Osteocyte (in vitro differentiated cells): ENCODE data around the gene TRIM14. TPM values are rescaled to one million over a fixed set of nuclear protein-coding genes. Genes with fewer than 3 reads are reported as not detected.

Experiments used
- DNase-seq: peaks from one replicate; pipeline ENCODE4 v3.0.0; 2021; ENCODE audit warnings: mixed read lengths; ENCODE audit not compliant: unreplicated experiment; ENCODE audit errors: extremely low spot score
- H3K27ac Mint-ChIP-seq: one replicate; pipeline ENCODE4 v1.8.0; 2021; ENCODE audit warnings: mild to moderate bottlenecking, mixed read lengths; ENCODE audit not compliant: unreplicated experiment
- H3K27me3 Mint-ChIP-seq: one replicate; pipeline ENCODE4 v1.8.0; 2021; ENCODE audit warnings: mixed read lengths; ENCODE audit not compliant: unreplicated experiment
- H3K36me3 Mint-ChIP-seq: one replicate; pipeline ENCODE4 v1.8.0; 2021; ENCODE audit warnings: mixed read lengths; ENCODE audit not compliant: unreplicated experiment
- H3K4me1 Mint-ChIP-seq: one replicate; pipeline ENCODE4 v1.8.0; 2021; ENCODE audit warnings: mixed read lengths; ENCODE audit not compliant: unreplicated experiment
- H3K4me3 Mint-ChIP-seq: one replicate; pipeline ENCODE4 v1.8.0; 2021; ENCODE audit warnings: mild to moderate bottlenecking, moderate library complexity, mixed read lengths; ENCODE audit not compliant: unreplicated experiment
- H3K9me3 Mint-ChIP-seq: one replicate; pipeline ENCODE4 v1.8.0; 2021; ENCODE audit warnings: mixed read lengths; ENCODE audit not compliant: unreplicated experiment
- CTCF ChIP-seq: fragments of 200-600 bp; sonication (generic); IDR thresholded peaks from 2 replicates; pipeline ENCODE4 v1.5.0; 2021; ENCODE audit warnings: antibody characterized with exemption, mild to moderate bottlenecking, moderate library complexity
- total RNA-seq: library from RNA; stranded (reverse); gene quantifications from 2 replicates; pipeline ENCODE4 v1.2.1, GENCODE V29; 2021

The TRIM14 gene
- total RNA-seq, 1 donor from 2014 or later: 0.48 TPM

DNA sequence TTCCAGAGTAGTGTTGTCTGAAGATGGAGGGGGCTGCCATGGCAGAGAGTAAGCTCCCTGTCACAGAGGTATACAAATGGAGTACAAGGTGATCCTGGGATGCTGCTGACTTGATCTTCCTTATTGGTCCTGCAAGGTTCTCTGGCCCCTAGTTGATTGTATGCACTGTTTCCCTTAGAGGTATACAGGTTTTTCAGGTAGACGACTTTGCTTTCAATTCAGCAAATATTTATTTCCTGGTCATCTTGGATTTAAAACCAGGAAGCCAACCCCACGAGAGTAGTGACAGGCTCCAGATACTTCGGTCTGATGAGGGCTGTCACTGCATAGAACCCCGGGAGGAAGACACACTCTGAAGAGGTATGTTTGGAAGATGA is 16.5 kb upstream of the TRIM14 start:
- Mint-ChIP-seq H3K4me1 (no peaks in the 10 kb centered on the region), H3K36me3 (no peaks in the 10 kb centered on the region), H3K9me3 (no peaks in the 10 kb centered on the region), H3K4me3 (no peak overlapping the region), H3K27ac (no peak overlapping the region), H3K27me3 (no peaks in the 10 kb centered on the region)
- TF ChIP-seq CTCF: no peak
- no peak for DNase-seq

DNA sequence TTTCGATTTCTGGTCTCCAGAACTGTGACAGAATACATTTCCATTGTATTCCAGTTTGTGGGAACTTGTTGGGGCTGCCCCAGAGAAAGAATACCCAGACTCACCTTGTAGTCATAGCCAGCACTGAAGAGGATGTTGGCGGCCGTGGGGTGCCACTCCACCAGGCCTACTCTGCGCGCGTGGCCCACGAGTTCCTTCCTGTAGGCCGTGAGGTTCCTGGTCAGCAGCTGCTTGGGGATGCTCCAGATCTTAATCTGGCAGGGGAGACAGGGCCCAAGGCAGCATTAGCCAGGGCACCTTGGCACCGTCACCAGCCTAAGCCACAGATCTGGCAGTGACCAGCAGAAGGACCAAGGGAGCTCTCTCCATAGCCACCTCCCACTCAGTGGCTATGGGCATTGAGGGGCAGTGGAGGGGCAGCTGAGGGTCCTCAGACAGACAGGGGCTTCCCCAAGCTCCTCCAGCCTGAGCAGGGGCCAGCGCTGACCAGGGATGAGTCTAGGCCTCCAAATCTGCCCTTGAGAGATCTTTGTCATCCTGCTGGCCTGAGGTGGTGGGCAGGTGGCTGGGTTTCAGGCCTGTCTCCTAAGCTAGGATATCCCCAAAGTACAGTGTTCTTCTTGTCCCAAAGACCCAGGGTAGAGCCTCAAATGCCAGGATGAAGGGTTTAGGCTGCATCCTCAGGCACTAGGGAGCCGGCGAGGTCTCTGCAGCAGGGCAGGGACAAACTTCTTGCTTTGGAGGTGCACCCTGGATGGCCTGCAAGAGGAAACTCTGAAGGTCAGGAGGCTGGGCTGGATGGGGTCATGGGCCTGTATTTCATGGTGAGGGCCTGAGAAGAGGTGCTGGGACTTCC is 15.9 kb upstream of the TRIM14 start:
- no peak for TF ChIP-seq CTCF
- no peak overlapping the region for H3K27ac Mint-ChIP-seq
- H3K4me3 Mint-ChIP-seq: no peak overlapping the region
- H3K27me3 Mint-ChIP-seq: no peaks in the 10 kb centered on the region
- DNase-seq: no peak
- H3K4me1 Mint-ChIP-seq: no peaks in the 10 kb centered on the region
- no peaks in the 10 kb centered on the region for H3K36me3 Mint-ChIP-seq
- no peaks in the 10 kb centered on the region for H3K9me3 Mint-ChIP-seq

DNA sequence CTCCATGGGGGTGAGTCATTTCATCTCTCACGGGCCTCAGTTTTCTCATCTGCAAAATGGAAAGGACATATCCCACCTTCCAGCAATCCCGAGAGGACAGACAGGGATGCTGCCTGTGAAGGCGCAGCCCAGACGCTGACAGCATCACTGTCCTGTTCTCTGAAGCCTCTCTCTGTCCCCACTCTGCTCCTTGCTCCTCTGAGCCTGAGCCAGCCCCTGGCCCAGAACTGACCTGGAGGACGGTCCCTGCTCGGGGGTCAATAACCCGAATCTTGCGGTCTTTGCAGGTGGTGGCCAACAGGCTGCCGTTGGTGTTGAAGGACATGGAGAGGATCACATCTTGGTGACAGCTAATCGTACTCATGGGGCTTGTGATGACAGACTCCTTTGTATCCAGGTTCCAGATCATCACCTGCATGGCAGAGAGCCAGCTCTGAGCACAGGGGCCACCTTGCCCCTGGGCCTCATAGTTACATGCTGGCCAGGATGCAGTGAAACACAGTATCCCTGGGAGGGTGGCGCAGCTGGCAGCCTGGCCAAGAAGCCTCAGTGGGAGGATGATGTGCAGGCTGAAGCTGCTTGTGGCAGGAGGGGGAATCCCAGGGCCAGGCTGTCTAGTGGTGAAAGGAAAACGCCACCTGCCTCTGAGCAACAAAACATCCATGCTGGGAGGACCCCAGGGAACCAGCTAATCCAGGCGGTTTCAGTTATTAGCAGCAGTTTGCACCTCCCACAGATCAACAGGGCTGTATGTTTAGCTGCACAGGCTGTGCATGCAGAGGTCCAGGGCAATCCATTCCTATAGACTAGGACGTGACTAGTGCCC is 14.0 kb upstream of the TRIM14 start:
- no peak overlapping the region for H3K27ac Mint-ChIP-seq
- H3K27me3 Mint-ChIP-seq: no peaks in the 10 kb centered on the region
- H3K9me3 Mint-ChIP-seq: no peaks in the 10 kb centered on the region
- no peak overlapping the region for H3K4me3 Mint-ChIP-seq
- no peaks in the 10 kb centered on the region for H3K4me1 Mint-ChIP-seq
- no peak for DNase-seq
- no peak for TF ChIP-seq CTCF
- H3K36me3 Mint-ChIP-seq: no peaks in the 10 kb centered on the region

- Mint-ChIP-seq H3K4me1 (no peaks in the 10 kb centered on the region), H3K27ac (no peak overlapping the region), H3K36me3 (no peaks in the 10 kb centered on the region), H3K4me3 (no peak overlapping the region), H3K27me3 (no peaks in the 10 kb centered on the region), H3K9me3 (no peaks in the 10 kb centered on the region)
- no peak for DNase-seq
- no peak for TF ChIP-seq CTCF
Observed at GRCh38 chr9:98132158-98132557, 13.1 kb upstream of the TRIM14 start.
